Activated CD8-positive, alpha-beta memory T cell treated with anti-CD3 and anti-CD28 coated beads for 48 hours (primary cell): Measurements from ENCODE around the gene CCRL2.
"Not testable (repeated sequence)": the region's sequence is repeated elsewhere in the genome, so short reads cannot be mapped to it uniquely, and the experiment has no call there.

Experiments used
- DNase-seq, 3 experiments: peaks; one replicate each; pipeline ENCODE4 v3.0.0-alpha.2; 2020; ENCODE audit warnings: low read depth in 2 of 3, low spot score in 2 of 3

CCRL2 gene

GRCh38 chr3:46427916-46428833 is 21.1 kb downstream of the CCRL2 start:
- DNase-seq, result no peak

GRCh38 chr3:46429250-46429649 is 22.2 kb downstream of the CCRL2 start:
- no peak for DNase-seq

DNA sequence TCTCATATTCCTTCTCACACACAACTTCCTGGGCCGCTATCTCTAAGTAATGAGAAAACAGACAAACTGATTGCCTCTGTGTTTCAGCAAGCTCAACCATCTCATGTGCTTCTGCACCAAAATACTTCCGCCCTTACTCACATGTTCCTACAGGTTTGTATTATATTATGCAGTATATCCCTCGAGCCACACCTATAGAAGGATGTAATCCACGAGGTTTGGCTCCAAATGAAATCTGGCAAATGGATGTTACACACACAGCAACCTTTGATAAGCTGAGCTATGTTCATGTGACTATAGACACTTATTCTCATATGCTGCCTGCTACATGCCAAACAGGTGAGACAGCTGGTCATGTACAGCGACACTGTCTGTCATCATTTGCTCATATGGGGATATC is 22.6 kb downstream of the CCRL2 start:
- DNase-seq, result no peak

DNA sequence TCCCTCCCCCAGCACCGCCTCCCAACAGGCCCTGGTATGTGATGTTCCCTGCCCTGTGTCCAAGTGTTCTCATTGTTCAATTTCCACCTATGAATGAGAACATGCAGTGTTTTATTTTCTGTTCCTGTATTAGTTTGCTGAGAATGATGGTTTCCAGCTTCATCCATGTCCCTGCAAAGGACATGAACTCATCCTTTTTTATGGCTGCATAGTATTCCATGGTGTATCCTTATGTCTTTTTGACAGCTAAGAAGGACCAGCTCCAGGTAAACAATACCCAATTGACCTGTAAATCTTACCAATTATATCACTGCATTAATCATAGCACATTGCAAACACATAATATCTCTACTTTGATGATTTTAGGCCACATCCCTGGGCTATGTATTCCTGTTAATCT is 23.8 kb downstream of the CCRL2 start:
- DNase-seq, result not testable (repeated sequence)

DNA sequence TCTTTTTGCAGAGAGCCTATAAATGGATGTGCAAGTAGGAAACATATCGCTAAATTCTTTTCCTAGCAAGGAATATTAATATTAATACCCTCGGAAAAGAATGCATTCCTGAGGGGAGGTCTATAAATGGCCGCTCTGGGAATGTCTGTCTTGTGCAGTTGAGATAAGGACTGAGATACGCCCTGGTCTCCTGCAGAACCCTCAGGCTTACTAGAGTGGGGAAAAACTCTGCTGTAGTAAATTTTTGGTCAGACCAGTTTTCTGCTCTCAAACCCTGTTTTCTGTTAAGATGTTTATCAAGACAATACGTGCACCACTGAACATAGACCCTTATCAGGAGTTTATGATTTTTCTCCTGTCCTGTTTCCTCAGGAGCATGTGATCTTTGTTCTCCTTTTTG is 24.8 kb downstream of the CCRL2 start:
- DNase-seq, result not testable (repeated sequence)

DNA sequence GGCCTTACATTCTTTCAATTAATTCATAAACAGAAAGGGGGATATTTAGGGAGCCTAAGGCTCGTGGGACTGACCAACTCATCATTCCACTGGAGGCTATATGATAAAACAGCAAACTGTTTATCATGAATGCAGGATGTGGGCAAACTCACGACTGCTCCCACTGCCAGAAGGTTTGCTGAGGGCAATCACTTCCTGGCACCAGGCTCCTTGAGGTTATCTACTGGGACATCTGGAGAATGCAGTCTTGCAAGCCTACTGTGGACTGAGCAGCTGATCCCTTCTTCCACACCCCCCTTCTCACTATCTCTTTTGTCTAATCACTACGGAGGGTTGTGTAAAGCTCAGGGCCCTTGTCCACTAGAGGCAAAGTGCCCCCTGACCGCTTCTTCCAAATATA is 26.1 kb downstream of the CCRL2 start:
- DNase-seq, result not testable (repeated sequence)

- DNase-seq, result no peak
Observed at GRCh38 chr3:46433841-46434240, 26.8 kb downstream of the CCRL2 start.

GRCh38 chr3:46435081-46435726 is 28.1 kb downstream of the CCRL2 start:
- no peak for DNase-seq

DNA sequence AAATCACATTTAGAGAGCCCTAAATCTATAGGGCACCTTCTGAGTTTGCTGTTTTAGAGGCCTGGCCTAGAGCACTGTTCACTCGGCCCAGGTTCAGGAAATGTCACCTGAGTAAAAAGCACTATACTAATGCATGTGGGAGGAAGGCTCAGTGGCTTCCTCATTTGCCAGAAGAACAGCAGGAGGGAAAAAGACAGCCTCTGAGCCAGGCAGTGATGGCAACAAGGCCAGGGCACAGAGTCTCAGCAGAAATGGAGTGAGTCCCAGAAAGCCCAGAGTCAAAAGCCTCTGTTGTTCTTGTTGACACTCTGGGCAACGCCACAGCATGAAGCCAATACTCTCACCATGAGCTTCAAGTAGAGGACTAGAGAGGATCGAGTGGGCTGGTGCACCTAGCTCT is 31.8 kb downstream of the CCRL2 start:
- DNase-seq, result no peak

DNA sequence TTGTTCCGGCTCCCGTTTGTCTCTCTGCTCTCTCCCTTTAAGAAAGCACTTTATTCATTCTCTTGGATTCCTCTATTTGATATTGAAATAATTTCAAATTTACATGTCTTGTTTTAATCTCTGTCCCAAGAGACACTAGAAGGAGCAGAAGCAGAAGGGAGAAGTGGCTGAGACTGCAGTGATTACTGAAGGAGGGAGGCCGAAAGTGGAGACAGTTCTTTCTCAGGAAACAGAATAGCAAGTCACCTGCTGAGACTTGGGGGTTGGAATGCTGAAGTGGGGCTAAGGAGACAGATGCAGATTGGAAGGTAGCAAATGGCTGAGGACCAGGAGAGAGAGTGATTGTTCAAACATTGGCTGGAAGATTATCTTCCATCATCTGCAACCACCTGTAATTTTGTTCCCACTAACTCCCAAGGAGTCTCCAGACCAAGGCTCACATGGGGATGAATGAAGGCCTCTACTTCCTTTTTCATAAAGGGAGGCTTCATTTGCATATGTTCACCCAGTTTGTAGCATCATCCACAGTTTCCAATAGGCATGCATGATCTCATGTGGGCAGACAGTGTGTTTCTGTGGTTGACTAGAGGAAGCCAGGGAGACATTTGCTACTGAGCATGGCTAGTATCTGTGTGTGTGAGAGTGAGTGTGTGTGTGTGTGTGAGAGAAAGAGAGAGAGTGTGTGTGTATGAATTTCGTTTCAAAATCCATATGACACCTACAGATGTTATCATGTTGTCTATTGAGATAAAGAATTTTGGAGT is 33.7 kb downstream of the CCRL2 start:
- no peak for DNase-seq

GRCh38 chr3:46442576-46443530 is 35.8 kb downstream of the CCRL2 start:
- DNase-seq, result no peak

- no peak for DNase-seq
Observed at GRCh38 chr3:46447228-46447985, 40.3 kb downstream of the CCRL2 start.

DNA sequence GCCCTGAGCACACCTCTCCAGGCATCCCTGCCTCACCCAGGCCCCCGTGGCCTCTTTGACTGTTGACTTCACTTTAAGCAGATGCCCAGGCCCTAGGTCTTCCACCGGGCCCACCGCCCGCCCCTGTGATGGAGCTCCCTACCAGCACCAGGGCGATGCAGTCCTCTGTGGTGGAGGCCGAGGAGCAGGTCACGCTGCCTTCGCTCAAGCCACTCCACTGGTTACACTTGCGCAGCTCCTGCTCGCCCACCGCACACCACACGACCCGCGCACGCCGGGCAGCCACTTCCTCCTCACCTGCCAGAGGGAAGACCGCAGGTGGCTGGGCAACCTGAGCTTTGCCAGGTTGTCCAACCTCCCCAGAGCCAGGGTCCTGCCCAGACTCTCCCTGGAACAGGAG is 41.7 kb downstream of the CCRL2 start:
- no peak for DNase-seq

DNA sequence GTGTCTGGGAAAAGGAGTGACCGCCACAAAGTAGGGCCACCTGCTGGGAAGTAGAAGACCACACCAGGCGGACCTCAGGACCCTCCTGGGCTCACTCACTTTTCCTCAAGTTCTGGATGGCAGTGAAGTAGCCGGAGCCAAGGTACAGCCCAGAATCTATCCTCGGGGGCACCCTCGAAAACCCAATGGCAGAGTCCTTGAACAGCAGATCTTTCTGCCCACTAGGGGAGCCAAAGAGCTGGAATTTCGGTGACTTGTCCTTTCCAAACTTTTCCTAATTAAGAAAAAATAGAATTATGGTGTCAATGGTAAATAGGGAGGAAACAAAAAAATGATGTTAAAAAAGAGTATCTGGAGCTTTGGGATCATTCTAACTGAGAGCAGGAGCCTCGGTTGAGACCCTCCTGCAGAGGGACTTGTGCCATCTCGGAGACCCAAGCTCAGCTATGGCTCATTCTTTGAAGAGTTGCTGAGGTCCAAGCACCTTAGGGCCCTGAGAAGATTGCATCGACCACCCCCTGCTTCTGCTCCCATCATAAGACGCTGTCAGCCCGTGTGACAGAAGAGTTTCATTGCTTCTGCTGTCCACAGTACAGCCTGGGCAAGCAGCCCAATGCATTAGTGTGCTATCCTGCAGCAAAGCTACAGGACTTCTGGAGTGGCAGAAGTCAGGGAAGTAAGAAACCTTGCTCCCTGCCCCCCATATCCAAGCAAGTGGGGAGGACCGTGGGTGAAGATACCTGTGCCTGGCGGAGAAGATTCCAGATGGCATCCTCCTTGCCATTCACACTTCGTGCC is 42.9 kb downstream of the CCRL2 start:
- no peak for DNase-seq

- DNase-seq, result no peak
Observed at GRCh38 chr3:46453526-46454208, 46.6 kb downstream of the CCRL2 start.

- no peak for DNase-seq
Observed at GRCh38 chr3:46454209-46454595, 47.1 kb downstream of the CCRL2 start.

GRCh38 chr3:46454606-46455005 is 47.5 kb downstream of the CCRL2 start:
- no peak for DNase-seq
